K562 treated with DMSO at 1 percent for 48 hours (cell line): ENCODE data around the gene HSD11B1. TPM values are rescaled to one million over a fixed set of nuclear protein-coding genes. Genes with fewer than 3 reads are reported as not detected.

Source experiments
- total RNA-seq: library from RNA; unstranded; fragments of 300-600 nt; gene quantifications from 2 replicates; pipeline ENCODE4 v1.2.3, GENCODE V29; 2022; ENCODE audit warnings: low replicate concordance; ENCODE audit errors: extremely low read depth

Gene HSD11B1
- not detected in 2 replicates for total RNA-seq

GRCh38 chr1:209704584-209704983, at the start of gene HSD11B1:
Gene HSD11B1 (plus strand): TSS chr1:209704846. CDS start chr1:209704943, 97 bp downstream.

GRCh38 chr1:209674957-209675564, 29.6 kb upstream of the HSD11B1 start, which contains the start of gene G0S2:
Gene G0S2 (plus strand): TSS chr1:209675412. CDS start chr1:209675685, 273 bp downstream.

GRCh38 chr1:209755926-209756614, 51.4 kb downstream of the HSD11B1 start, which contains the start of gene TRAF3IP3:
Gene TRAF3IP3 (plus strand): TSS chr1:209756053. CDS start chr1:209760040, 3,987 bp downstream.

Other genes with a start within 250 kb of the HSD11B1 start
- not detected in 2 replicates for gene CAMK1G, start 121.1 kb upstream of the HSD11B1 start, total RNA-seq
- gene LAMB3, start 52.4 kb upstream of the HSD11B1 start, total RNA-seq: not detected in 2 replicates
- gene G0S2, start 29.4 kb upstream of the HSD11B1 start, total RNA-seq: not detected in 2 replicates
- not detected in 2 replicates for gene TRAF3IP3, start 51.2 kb downstream of the HSD11B1 start, total RNA-seq
- not detected in 2 replicates for gene C1orf74, start 79.7 kb downstream of the HSD11B1 start, total RNA-seq
- not detected in 2 replicates for gene IRF6, start 101.3 kb downstream of the HSD11B1 start, total RNA-seq
- gene UTP25, start 123.1 kb downstream of the HSD11B1 start, total RNA-seq: not detected in 2 replicates
- gene SYT14, start 233.4 kb downstream of the HSD11B1 start, total RNA-seq: not detected in 2 replicates